Calu3 (cell line): Measurements from ENCODE around the gene FMR1NB. TPM values are rescaled to one million over a fixed set of nuclear protein-coding genes. Genes with fewer than 3 reads are reported as not detected.

Experiments
- BruUV-seq: library from RNA; stranded (reverse); fragments of 400-500 nt; replicated peaks from 2 replicates; lab custom pipeline; 2021; lab: Mats Ljungman, UMichigan
- CTCF ChIA-PET: fragments of 300-600 bp; sonication (Branson Sonifier 250); formaldehyde crosslinking; loops from one replicate; lab custom pipeline; 2022; ENCODE audit warnings: antibody characterized with exemption; lab: Charles Lee
- DNase-seq: peaks from one replicate; pipeline ENCODE4 v3.0.0; 2022
- H3K27ac Mint-ChIP-seq: one replicate; pipeline ENCODE4 v1.8.0; 2022; ENCODE audit warnings: mixed read lengths; ENCODE audit not compliant: unreplicated experiment
- H3K27me3 Mint-ChIP-seq: one replicate; pipeline ENCODE4 v1.8.0; 2022; ENCODE audit warnings: mixed read lengths; ENCODE audit not compliant: unreplicated experiment
- H3K36me3 Mint-ChIP-seq: one replicate; pipeline ENCODE4 v1.8.0; 2022; ENCODE audit warnings: mild to moderate bottlenecking, moderate library complexity, mixed read lengths; ENCODE audit not compliant: insufficient read depth, unreplicated experiment
- H3K4me1 Mint-ChIP-seq: one replicate; pipeline ENCODE4 v1.8.0; 2022; ENCODE audit warnings: mild to moderate bottlenecking, low read depth, mixed read lengths; ENCODE audit not compliant: unreplicated experiment
- H3K4me3 Mint-ChIP-seq: one replicate; pipeline ENCODE4 v1.8.0; 2022; ENCODE audit warnings: mild to moderate bottlenecking, low read depth, moderate library complexity, mixed read lengths; ENCODE audit not compliant: unreplicated experiment
- H3K9me3 Mint-ChIP-seq: one replicate; pipeline ENCODE4 v1.8.0; 2022; ENCODE audit warnings: low read depth, mixed read lengths; ENCODE audit not compliant: unreplicated experiment
- CTCF ChIP-seq: fragments of 200-600 bp; IDR thresholded peaks from one replicate; pipeline ENCODE4 v1.8.0; 2022; ENCODE audit warnings: antibody characterized with exemption; ENCODE audit not compliant: unreplicated experiment
- intact Hi-C: fragments of 100-400 bp; cut with micrococcal nuclease; formaldehyde crosslinking; loops from one replicate; pipeline ENCODE4 v1.10.0; 2022; ENCODE audit not compliant: unreplicated experiment
- total RNA-seq: library from RNA; stranded (reverse); gene quantifications from 2 replicates; pipeline ENCODE4 v1.2.3, GENCODE V29; 2022

The FMR1NB gene
- total RNA-seq, 1 experiment from 2014 or later, result not detected

GRCh38 chrX:148024425-148025148 is 43.5 kb downstream of the FMR1NB start:
- H3K27me3 Mint-ChIP-seq, result no peaks in the 10 kb centered on the region
- CTCF ChIA-PET, result no interaction called here
- intact Hi-C loops, result no loop called here
- no peaks in the 10 kb centered on the region for H3K36me3 Mint-ChIP-seq
- no peak overlapping the region for H3K27ac Mint-ChIP-seq
- H3K9me3 Mint-ChIP-seq, result peaks cover 5% of the 10 kb centered on the region
- no peak for TF ChIP-seq CTCF
- DNase-seq, result no peak
- H3K4me3 Mint-ChIP-seq, result no peak overlapping the region
- H3K4me1 Mint-ChIP-seq, result no peaks in the 10 kb centered on the region
- no TSS peak for BruUV-seq

DNA sequence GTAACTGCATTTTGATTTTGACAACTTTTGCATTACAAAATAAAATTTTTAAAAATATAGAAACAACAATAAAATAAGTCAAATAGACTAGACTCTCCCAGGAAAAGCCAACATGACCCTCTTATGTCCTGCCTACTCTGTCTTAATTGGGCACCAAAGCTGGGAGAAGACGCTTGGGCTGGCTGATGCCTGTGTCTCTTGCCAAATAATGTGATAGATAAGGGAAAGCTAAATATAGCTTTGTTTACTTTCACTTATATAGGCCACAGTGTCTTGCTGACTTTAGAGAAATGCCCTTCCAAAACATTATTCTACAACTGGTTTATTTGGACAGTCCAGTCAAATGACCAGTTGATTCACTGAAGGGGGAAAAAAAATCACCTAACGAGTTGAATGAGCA is 54.2 kb downstream of the FMR1NB start:
- no peak for TF ChIP-seq CTCF
- Mint-ChIP-seq H3K4me3 (no peak overlapping the region), H3K4me1 (no peaks in the 10 kb centered on the region), H3K36me3 (no peaks in the 10 kb centered on the region), H3K27me3 (no peaks in the 10 kb centered on the region), H3K27ac (no peak overlapping the region), H3K9me3 (peaks cover 3% of the 10 kb centered on the region)
- DNase-seq, result no peak
- CTCF ChIA-PET, result interaction anchor here (0.6 kb wide), 1 partner anchor 344 kb away, joined by 3 read pairs; no protein-coding TSS in a partner anchor
- BruUV-seq, result no TSS peak
- intact Hi-C loops, result no loop called here

DNA sequence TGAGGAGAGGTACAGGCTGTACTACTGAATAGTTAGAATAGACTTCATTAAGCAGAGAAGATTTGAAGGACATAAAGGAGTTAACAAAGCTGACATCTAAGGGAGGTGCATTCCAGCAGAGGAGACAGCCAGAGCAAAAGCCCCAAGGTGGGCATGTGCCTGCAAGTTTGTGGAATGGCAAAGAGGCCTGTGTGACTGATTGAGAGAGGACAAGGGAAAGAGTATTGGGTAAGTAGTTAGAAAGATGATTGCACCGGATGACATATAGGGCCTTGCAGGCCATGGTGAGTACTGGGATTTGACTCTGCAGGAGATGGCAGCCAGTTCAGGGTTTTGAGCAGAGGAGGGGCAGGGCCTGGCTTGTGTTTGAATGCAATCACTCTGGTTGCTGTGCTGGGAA is 55.9 kb downstream of the FMR1NB start:
- Mint-ChIP-seq H3K27ac (no peak overlapping the region), H3K4me3 (no peak overlapping the region), H3K4me1 (no peaks in the 10 kb centered on the region), H3K27me3 (no peaks in the 10 kb centered on the region), H3K36me3 (no peaks in the 10 kb centered on the region), H3K9me3 (peaks cover 3% of the 10 kb centered on the region)
- DNase-seq, result no peak
- BruUV-seq, result no TSS peak
- no peak for TF ChIP-seq CTCF
- CTCF ChIA-PET, result no interaction called here
- intact Hi-C loops, result no loop called here

DNA sequence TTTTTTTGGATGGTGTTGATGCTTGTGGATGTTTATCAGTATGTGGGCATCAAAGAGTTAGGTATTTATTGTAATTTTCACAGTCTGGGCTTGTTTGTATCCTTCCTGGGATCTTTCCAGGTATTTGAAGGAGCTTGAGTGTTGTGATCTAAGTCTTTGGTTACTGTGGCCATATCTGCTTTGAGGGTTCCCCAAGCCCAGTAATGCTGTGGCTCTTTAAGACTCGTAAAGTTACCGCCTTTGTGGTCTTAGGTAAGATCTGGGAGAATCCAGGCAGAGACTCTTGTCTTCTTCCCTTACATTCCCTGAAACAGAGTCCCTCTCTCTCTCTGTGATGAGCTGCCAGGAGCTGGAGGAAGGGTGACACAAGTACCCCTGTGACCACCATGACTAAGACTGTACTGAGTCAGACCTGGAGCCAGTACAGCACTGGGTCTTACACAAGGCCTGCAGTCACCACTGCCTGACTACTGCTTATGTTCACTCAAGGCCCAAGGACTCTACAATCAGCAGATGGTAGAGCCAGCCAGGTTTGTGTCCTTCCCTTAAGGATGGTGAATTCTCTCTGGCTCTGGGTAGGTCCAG is 62.2 kb downstream of the FMR1NB start:
- no TSS peak for BruUV-seq
- no peaks in the 10 kb centered on the region for H3K27me3 Mint-ChIP-seq
- DNase-seq, result no peak
- no peaks in the 10 kb centered on the region for H3K36me3 Mint-ChIP-seq
- CTCF ChIA-PET, result no interaction called here
- intact Hi-C loops, result no loop called here
- no peak overlapping the region for H3K4me3 Mint-ChIP-seq
- no peak for TF ChIP-seq CTCF
- H3K4me1 Mint-ChIP-seq, result no peaks in the 10 kb centered on the region
- H3K9me3 Mint-ChIP-seq, result no peaks in the 10 kb centered on the region
- H3K27ac Mint-ChIP-seq, result no peak overlapping the region
